ENCODE measurements around the gene ADARB1.

- TF ChIP-seq CTCF (conservative IDR thresholded peaks at IDR 0.05; ENCODE audit: low read length) (no peak), EZH2phosphoT487 (IDR thresholded peaks at IDR 0.05; ENCODE audit: borderline replicate concordance, low read depth, low read length) (no peak)
Measured at GRCh38 chr21:45027241-45028196, 46.9 kb upstream of the ADARB1 start.

Data from OCI-LY7 (cell line).